Prostate gland (tissue), 2 donors: Measurements from ENCODE around the gene FBXL3.

Experiments used
- POLR2A ChIP-seq: fragments of 450-650 bp; IDR thresholded peaks from one replicate; pipeline ENCODE4 v1.6.1; 2016; ENCODE audit warnings: antibody characterized with exemption, mild to moderate bottlenecking
- POLR2AphosphoS5 ChIP-seq: sonication (generic); formaldehyde crosslinking; IDR thresholded peaks from one replicate; pipeline ENCODE4 v1.6.1; 2017; ENCODE audit warnings: antibody characterized with exemption
- TF ChIP-seq, protein P1 (sequence below), 4 experiments: fragments of 200-600 bp in 2 of 4; fragments of 450-650 bp in 2 of 4; sonication (generic) in 2 of 4; IDR thresholded peaks; 1 replicate in 3 of 4; 2 replicates in 1 of 4; pipeline ENCODE4 v1.5.1; 2016 to 2019; ENCODE audit warnings: antibody characterized with exemption in 4 of 4, mild to moderate bottlenecking in 2 of 4, moderate library complexity in 2 of 4

- TF ChIP-seq POLR2A: no peak
- TF ChIP-seq, protein P1, sequence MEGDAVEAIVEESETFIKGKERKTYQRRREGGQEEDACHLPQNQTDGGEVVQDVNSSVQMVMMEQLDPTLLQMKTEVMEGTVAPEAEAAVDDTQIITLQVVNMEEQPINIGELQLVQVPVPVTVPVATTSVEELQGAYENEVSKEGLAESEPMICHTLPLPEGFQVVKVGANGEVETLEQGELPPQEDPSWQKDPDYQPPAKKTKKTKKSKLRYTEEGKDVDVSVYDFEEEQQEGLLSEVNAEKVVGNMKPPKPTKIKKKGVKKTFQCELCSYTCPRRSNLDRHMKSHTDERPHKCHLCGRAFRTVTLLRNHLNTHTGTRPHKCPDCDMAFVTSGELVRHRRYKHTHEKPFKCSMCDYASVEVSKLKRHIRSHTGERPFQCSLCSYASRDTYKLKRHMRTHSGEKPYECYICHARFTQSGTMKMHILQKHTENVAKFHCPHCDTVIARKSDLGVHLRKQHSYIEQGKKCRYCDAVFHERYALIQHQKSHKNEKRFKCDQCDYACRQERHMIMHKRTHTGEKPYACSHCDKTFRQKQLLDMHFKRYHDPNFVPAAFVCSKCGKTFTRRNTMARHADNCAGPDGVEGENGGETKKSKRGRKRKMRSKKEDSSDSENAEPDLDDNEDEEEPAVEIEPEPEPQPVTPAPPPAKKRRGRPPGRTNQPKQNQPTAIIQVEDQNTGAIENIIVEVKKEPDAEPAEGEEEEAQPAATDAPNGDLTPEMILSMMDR (IDR thresholded peaks at IDR 0.05): no peak
- no peak for TF ChIP-seq POLR2AphosphoS5
These were observed 1.2 kb upstream of the FBXL3 start for GRCh38 chr13:77028202-77028601.
